ENCODE data around the gene HMGXB4.

DNA sequence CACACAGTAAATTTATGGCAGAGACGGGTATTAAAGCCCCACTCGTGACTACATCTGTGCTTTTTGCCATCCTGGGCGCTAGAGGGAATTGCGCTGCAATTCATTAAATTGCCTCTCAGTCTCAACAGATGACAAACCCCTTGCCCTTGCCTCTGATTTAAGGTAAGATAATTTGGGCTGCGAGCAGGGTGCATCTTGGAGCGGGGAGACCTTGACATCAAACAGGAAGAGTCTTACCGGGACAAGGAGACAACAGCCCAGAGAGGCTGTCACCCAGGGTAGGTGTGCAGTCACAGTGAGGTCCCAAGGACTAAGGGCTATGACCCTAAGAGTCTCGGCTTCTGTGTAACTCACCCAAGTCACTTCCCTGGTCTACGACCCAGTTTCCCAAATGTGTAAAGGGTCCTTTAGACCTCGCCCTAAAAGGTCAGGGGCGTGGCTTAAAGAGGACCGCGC is 42.0 kb downstream of the HMGXB4 start:
- TF ChIP-seq, protein P1, sequence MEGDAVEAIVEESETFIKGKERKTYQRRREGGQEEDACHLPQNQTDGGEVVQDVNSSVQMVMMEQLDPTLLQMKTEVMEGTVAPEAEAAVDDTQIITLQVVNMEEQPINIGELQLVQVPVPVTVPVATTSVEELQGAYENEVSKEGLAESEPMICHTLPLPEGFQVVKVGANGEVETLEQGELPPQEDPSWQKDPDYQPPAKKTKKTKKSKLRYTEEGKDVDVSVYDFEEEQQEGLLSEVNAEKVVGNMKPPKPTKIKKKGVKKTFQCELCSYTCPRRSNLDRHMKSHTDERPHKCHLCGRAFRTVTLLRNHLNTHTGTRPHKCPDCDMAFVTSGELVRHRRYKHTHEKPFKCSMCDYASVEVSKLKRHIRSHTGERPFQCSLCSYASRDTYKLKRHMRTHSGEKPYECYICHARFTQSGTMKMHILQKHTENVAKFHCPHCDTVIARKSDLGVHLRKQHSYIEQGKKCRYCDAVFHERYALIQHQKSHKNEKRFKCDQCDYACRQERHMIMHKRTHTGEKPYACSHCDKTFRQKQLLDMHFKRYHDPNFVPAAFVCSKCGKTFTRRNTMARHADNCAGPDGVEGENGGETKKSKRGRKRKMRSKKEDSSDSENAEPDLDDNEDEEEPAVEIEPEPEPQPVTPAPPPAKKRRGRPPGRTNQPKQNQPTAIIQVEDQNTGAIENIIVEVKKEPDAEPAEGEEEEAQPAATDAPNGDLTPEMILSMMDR (IDR thresholded peaks at IDR 0.05) = no peak
- TF ChIP-seq EP300 (IDR thresholded peaks at IDR 0.05) (no peak), POLR2A (IDR thresholded peaks at IDR 0.05) (no peak), POLR2AphosphoS5 (IDR thresholded peaks at IDR 0.05) (no peak)
